GM12878 (cell line): ENCODE measurements around the gene PRKN. TPM values are rescaled to one million over a fixed set of nuclear protein-coding genes. Genes with fewer than 3 reads are reported as not detected.

Experiments
- ATF3 ChIP-seq: IDR thresholded peaks from 2 replicates; pipeline ENCODE4 v1.6.1; 2011; ENCODE audit warnings: low read depth, mild to moderate bottlenecking, low read length, moderate library complexity, borderline replicate concordance; ENCODE audit errors: extremely low read depth
- CBX5 ChIP-seq: sonication (generic); IDR thresholded peaks from 2 replicates; pipeline ENCODE4 v1.6.1; 2016; ENCODE audit warnings: low read depth, moderate library complexity, mild to moderate bottlenecking, inconsistent platforms
- CUX1 ChIP-seq: IDR thresholded peaks from 2 replicates; pipeline ENCODE4 v1.6.1; 2012; ENCODE audit warnings: improper control_type of control experiment, low read depth, low read length; ENCODE audit not compliant: insufficient replicate concordance
- HSF1 ChIP-seq: fragments of 150-350 bp; IDR thresholded peaks from 2 replicates; pipeline ENCODE4 v1.6.1; 2014; ENCODE audit warnings: mild to moderate bottlenecking, low read depth, low read length
- NR2C2 ChIP-seq: IDR thresholded peaks from 2 replicates; pipeline ENCODE4 v1.6.1; 2011; ENCODE audit warnings: borderline replicate concordance, low read depth; ENCODE audit not compliant: control insufficient read depth, insufficient read length
- NR2F1 ChIP-seq: fragments of 450-650 bp; conservative IDR thresholded peaks from 2 replicates; pipeline ENCODE4 v1.6.1; 2017; ENCODE audit warnings: mild to moderate bottlenecking
- SMC3 ChIP-seq: IDR thresholded peaks from 2 replicates; pipeline ENCODE4 v1.6.1; 2011; ENCODE audit warnings: low read length, improper control_type of control experiment, borderline replicate concordance
- ZBTB40 ChIP-seq: fragments of 450-650 bp; IDR thresholded peaks from 2 replicates; pipeline ENCODE4 v1.6.1; 2016; ENCODE audit warnings: mild to moderate bottlenecking, moderate library complexity, borderline replicate concordance
- ZNF217 ChIP-seq: fragments of 450-650 bp; IDR thresholded peaks from 2 replicates; pipeline ENCODE4 v1.6.1; 2017; ENCODE audit warnings: antibody characterized with exemption, mild to moderate bottlenecking
- polyA plus RNA-seq, 11 experiments: library from polyadenylated mRNA; depleted of rRNA in 4 of 11; unstranded in 6 of 11; stranded (reverse) in 5 of 11; fragments of >200 nt; fragmentation: Nextera tagmentation in 4 of 11; fragmentation: Illumina TruSeq in 1 of 11; extraction: Ambion mirVana in 4 of 11; extraction: Trizol in 1 of 11; gene quantifications; 1 replicate in 1 of 11; 2 replicates in 10 of 11; pipeline versions ENCODE4 v1.2.1 to v1.2.3, GENCODE V29; 2011 to 2016; ENCODE audit warnings: inconsistent platforms in 2 of 11, missing spikeins in 2 of 11, low read depth in 1 of 11
- total RNA-seq, 4 experiments: library from RNA; depleted of rRNA in 3 of 4; stranded (reverse); fragments of >200 nt in 3 of 4; fragmentation: Illumina TruSeq in 1 of 4; extraction: Trizol in 1 of 4; gene quantifications; 2 replicates each; pipeline versions ENCODE4 v1.2.1 to v1.2.3, GENCODE V29; 2013 to 2021

Gene PRKN
- total and polyA plus RNA-seq, 10 of the 15 experiments (the other 5 are each of a cell fraction or from before 2014, with no cell fraction given), result 0.06 to 0.09 TPM; not detected in 8

- TF ChIP-seq CUX1 (no peak), NR2F1 (no peak), ZBTB40 (no peak), SMC3 (no peak), ATF3 (no peak), ZNF217 (no peak), CBX5 (no peak), HSF1 (no peak), NR2C2 (no peak)
Observed at GRCh38 chr6:161663682-161664081, 1063.9 kb downstream of the PRKN start (continued).
